BJ (cell line): ENCODE results near the gene RPL41. TPM values are rescaled to one million over a fixed set of nuclear protein-coding genes. Genes with fewer than 3 reads are reported as not detected.

Experiments
- CTCF ChIA-PET: fragments of 350-600 bp; formaldehyde crosslinking; extraction: SDS; loops from one replicate; lab custom pipeline; 2021; ENCODE audit warnings: antibody characterized with exemption, inconsistent platforms; lab: Yijun Ruan, JAX
- POLR2A ChIA-PET: fragments of 300-600 bp; sonication (Branson Sonifier 250); formaldehyde crosslinking; extraction: SDS; loops from one replicate; lab custom pipeline; 2021; ENCODE audit warnings: antibody characterized with exemption; lab: Charles Lee
- DNase-seq: peaks from one replicate; pipeline ENCODE4 v3.0.0-alpha.2; 2011; ENCODE audit warnings: low read depth
- H3K27me3 ChIP-seq: 2 replicates; pipeline ENCODE4 v1.6.0; 2011; ENCODE audit warnings: low read length; ENCODE audit not compliant: control insufficient read depth, insufficient read depth
- H3K36me3 ChIP-seq: 2 replicates; pipeline ENCODE4 v1.5.1; 2011; ENCODE audit warnings: low read length; ENCODE audit not compliant: control insufficient read depth, insufficient read depth
- H3K4me3 ChIP-seq: 2 replicates; pipeline ENCODE4 v1.5.1; 2011; ENCODE audit warnings: low read depth, mild to moderate bottlenecking, control low read depth, low read length
- polyA plus RNA-seq: library from polyadenylated mRNA; depleted of rRNA; stranded (reverse); fragments of >200 nt; gene quantifications from 2 replicates; pipeline ENCODE4 v1.2.3, GENCODE V29; 2011
- TF ChIP-seq, protein P1 (sequence below): IDR thresholded peaks from 2 replicates; pipeline ENCODE4 v1.5.1; 2011; ENCODE audit warnings: low read depth, mild to moderate bottlenecking, control low read depth, inconsistent platforms, low read length, moderate library complexity; ENCODE audit not compliant: insufficient read depth

The RPL41 gene
- polyA plus RNA-seq, 1 experiment = 5,645 TPM

DNA sequence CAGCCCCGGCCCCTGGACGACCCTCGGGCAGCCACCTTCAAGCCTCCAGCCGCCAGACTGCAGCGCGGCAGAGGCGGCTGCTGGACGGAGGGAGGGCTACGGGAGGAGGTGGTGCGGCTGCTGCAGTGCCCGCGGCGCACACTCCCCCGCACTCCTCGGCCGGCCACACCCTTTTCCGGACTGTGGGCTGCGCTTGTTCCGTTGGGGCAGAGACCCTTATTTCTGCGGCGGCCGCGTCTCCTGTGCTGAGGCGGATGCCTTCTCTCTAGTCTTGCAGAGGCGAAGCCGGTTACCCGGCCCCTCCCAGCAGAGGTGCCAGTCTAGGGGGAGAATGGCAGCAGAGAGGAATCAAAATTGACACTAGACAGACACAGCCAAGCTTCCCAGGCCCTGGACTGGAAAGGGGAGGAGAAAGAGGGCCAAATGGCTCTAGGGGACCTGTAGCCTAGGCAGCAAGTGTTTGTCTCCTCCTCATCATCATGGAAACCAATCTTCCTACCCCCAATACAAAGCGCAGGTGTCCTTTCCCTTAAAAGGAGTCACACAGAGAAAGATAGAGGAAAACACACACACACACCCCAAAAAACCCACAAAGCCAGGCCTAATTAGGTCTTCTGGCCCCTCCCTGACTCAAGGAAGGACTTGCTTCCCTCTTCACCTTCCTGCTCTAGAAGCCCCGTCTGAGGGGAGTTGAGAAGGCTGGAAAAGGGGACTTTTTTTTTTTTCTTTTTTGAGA lies 12.9 kb downstream of the RPL41 start:
- CTCF ChIA-PET = interaction anchor here (0.6 to 5.4 kb wide), 5 partner anchors 11 to 129 kb away, joined by 3 to 70 read pairs (median 3); partner anchors contain the start of genes ANKRD52, SMARCC2 and ZC3H10
- H3K4me3 ChIP-seq = peak overlapping the region; percentile 90
- no peaks in the 10 kb centered on the region for H3K27me3 ChIP-seq
- TF ChIP-seq, protein P1, sequence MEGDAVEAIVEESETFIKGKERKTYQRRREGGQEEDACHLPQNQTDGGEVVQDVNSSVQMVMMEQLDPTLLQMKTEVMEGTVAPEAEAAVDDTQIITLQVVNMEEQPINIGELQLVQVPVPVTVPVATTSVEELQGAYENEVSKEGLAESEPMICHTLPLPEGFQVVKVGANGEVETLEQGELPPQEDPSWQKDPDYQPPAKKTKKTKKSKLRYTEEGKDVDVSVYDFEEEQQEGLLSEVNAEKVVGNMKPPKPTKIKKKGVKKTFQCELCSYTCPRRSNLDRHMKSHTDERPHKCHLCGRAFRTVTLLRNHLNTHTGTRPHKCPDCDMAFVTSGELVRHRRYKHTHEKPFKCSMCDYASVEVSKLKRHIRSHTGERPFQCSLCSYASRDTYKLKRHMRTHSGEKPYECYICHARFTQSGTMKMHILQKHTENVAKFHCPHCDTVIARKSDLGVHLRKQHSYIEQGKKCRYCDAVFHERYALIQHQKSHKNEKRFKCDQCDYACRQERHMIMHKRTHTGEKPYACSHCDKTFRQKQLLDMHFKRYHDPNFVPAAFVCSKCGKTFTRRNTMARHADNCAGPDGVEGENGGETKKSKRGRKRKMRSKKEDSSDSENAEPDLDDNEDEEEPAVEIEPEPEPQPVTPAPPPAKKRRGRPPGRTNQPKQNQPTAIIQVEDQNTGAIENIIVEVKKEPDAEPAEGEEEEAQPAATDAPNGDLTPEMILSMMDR = no peak
- POLR2A ChIA-PET = interaction anchor here (0.6 kb wide), 1 partner anchor 161 kb away, joined by 3 read pairs; no protein-coding TSS in a partner anchor
- peaks cover 29% of the 10 kb centered on the region for H3K36me3 ChIP-seq
- no peak for DNase-seq

- Histone ChIP-seq H3K36me3 (peaks cover 29% of the 10 kb centered on the region), H3K27me3 (no peaks in the 10 kb centered on the region), H3K4me3 (peak overlapping the region; percentile 90; the same call in 1 of the 2 replicates)
- ChIA-PET POLR2A (no interaction called here), CTCF (interaction anchor here (1.0 to 5.4 kb wide), 2 partner anchors 12 to 58 kb away, joined by 3 to 70 read pairs; partner anchors contain the start of gene SMARCC2)
- no peak for DNase-seq
- TF ChIP-seq, protein P1 = no peak
Measured at GRCh38 chr12:56129942-56130495, 13.6 kb downstream of the RPL41 start.

GRCh38 chr12:56130876-56131275 lies 14.4 kb downstream of the RPL41 start:
- peaks cover 29% of the 10 kb centered on the region for H3K36me3 ChIP-seq
- TF ChIP-seq, protein P1 = no peak
- ChIA-PET CTCF (interaction anchor here (1.3 to 5.4 kb wide), 2 partner anchors 11 to 58 kb away, joined by 3 to 70 read pairs; partner anchors contain the start of gene SMARCC2), POLR2A (no interaction called here)
- DNase-seq = no peak
- no peaks in the 10 kb centered on the region for H3K27me3 ChIP-seq
- H3K4me3 ChIP-seq = no peak overlapping the region

DNA sequence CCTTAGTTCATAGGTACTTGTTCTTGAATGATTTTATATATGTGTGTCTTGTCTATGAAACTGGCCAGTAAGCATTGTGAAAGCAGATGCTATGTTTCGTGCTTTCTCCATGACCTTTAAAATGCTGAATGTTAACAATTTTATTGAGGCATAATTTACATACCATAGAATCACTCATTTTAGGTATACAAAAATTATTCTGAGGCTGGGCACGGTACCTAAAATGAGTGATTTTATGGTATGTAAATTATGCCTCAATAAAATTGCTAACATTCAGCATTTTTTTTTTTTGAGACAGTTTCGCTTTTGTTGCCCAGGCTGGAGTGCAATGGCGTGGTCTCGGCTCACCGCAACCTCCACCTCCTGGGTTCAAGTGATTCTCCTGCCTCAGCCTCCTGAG lies 18.5 kb downstream of the RPL41 start:
- peaks cover 46% of the 10 kb centered on the region for H3K36me3 ChIP-seq
- CTCF ChIA-PET = no interaction called here

More for the DNA sequence above, 18.5 kb downstream of the RPL41 start:
- POLR2A ChIA-PET = interaction anchor here (0.6 kb wide), 1 partner anchor 55 kb away, joined by 3 read pairs; no protein-coding TSS in a partner anchor
- no peak overlapping the region for H3K4me3 ChIP-seq
- no peaks in the 10 kb centered on the region for H3K27me3 ChIP-seq
- DNase-seq = no peak
- TF ChIP-seq, protein P1 = no peak
